Loucy (cell line): Measurements from ENCODE around the gene CLEC14A.

Experiments
- H2AFZ ChIP-seq: fragments of 200-600 bp; sonication (generic); 2 replicates; pipeline ENCODE4 v1.6.0; 2016; ENCODE audit warnings: antibody characterized with exemption, mild to moderate bottlenecking, low read length, moderate library complexity
- H3F3A ChIP-seq: fragments of 200-600 bp; 2 replicates; pipeline ENCODE4 v1.6.0; 2016; ENCODE audit warnings: antibody characterized with exemption, low read depth, mild to moderate bottlenecking
- H3K27me3 ChIP-seq: fragments of 200-600 bp; sonication (generic); 2 replicates; pipeline ENCODE4 v1.6.1; 2014; ENCODE audit warnings: low read length, mild to moderate bottlenecking; ENCODE audit not compliant: insufficient read depth, poor library complexity, severe bottlenecking
- H3K36me3 ChIP-seq: fragments of 200-600 bp; sonication (generic); 2 replicates; pipeline ENCODE4 v1.6.1; 2016; ENCODE audit warnings: low read length; ENCODE audit not compliant: insufficient read depth
- H3K4me1 ChIP-seq: fragments of 200-600 bp; sonication (generic); 2 replicates; pipeline ENCODE4 v1.5.1; 2014; ENCODE audit warnings: low read length, mild to moderate bottlenecking; ENCODE audit not compliant: insufficient read depth, poor library complexity, severe bottlenecking
- H3K4me2 ChIP-seq: fragments of 200-600 bp; sonication (generic); 2 replicates; pipeline ENCODE4 v1.6.0; 2014; ENCODE audit warnings: antibody characterized with exemption, low read length, low read depth, mild to moderate bottlenecking; ENCODE audit not compliant: poor library complexity, severe bottlenecking
- H3K4me3 ChIP-seq: fragments of 200-600 bp; sonication (generic); 2 replicates; pipeline ENCODE4 v1.5.1; 2014; ENCODE audit warnings: low read length, mild to moderate bottlenecking, mixed read lengths; ENCODE audit not compliant: poor library complexity, severe bottlenecking
- H3K79me2 ChIP-seq: fragments of 200-600 bp; sonication (generic); 2 replicates; pipeline ENCODE4 v1.6.1; 2014; ENCODE audit warnings: low read length; ENCODE audit not compliant: insufficient read depth
- H3K9ac ChIP-seq: fragments of 200-600 bp; sonication (generic); 2 replicates; pipeline ENCODE4 v1.6.0; 2014; ENCODE audit warnings: mild to moderate bottlenecking, low read depth, low read length, moderate library complexity; ENCODE audit not compliant: poor library complexity, severe bottlenecking
- H3K9me2 ChIP-seq: fragments of 200-600 bp; sonication (generic); replicated peaks from 2 replicates; pipeline ENCODE4 v1.6.1; 2016; ENCODE audit warnings: low read depth, low read length, mixed read lengths
- H3K9me3 ChIP-seq: fragments of 200-600 bp; sonication (generic); 2 replicates; pipeline ENCODE4 v1.6.1; 2014; ENCODE audit warnings: mild to moderate bottlenecking, antibody characterized with exemption, low read length, low read depth; ENCODE audit not compliant: insufficient read depth
- H4K20me1 ChIP-seq: fragments of 200-600 bp; sonication (generic); 2 replicates; pipeline ENCODE4 v1.6.0; 2014; ENCODE audit warnings: antibody characterized with exemption, low read length, mild to moderate bottlenecking; ENCODE audit not compliant: insufficient read depth, poor library complexity, severe bottlenecking
- EZH2phosphoT487 ChIP-seq: fragments of 200-600 bp; IDR thresholded peaks from 2 replicates; pipeline ENCODE4 v1.6.1; 2018; ENCODE audit warnings: antibody characterized with exemption, mild to moderate bottlenecking, moderate library complexity, borderline replicate concordance
- TF ChIP-seq, protein P1 (sequence below): fragments of 200-600 bp; sonication (generic); conservative IDR thresholded peaks from 2 replicates; pipeline ENCODE4 v1.5.1; 2014; ENCODE audit warnings: mild to moderate bottlenecking, antibody characterized with exemption, low read length

Gene CLEC14A

DNA sequence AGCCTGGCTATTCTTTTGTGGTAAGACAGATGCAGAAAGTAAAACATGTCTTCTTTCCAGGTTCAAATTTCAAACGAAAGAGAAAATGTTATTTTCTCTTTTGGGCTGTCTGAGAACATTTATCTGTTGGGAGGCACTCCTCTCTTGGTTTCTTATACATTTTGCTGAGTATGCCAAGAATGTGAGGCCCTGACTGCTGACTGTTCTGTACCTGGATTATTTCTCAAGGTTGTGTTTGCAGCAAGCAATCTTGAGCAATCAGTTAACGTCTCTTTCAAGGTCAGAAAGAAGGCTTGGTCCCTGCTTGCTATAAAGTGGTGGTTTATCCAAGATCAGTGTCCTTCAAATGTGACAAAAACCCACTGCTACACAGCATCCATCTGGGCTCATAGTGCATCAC is 38.3 kb downstream of the CLEC14A start:
- H3F3A ChIP-seq, result no peaks in the 10 kb centered on the region
- H2AFZ ChIP-seq, result no peak overlapping the region
- H3K4me2 ChIP-seq, result no peak overlapping the region
- no peaks in the 10 kb centered on the region for H3K9me3 ChIP-seq
- H3K4me1 ChIP-seq, result no peaks in the 10 kb centered on the region
- no peak overlapping the region for H3K4me3 ChIP-seq
- no peak overlapping the region for H3K9ac ChIP-seq
- no peaks in the 10 kb centered on the region for H3K9me2 ChIP-seq
- no peak for TF ChIP-seq EZH2phosphoT487
- TF ChIP-seq, protein P1, sequence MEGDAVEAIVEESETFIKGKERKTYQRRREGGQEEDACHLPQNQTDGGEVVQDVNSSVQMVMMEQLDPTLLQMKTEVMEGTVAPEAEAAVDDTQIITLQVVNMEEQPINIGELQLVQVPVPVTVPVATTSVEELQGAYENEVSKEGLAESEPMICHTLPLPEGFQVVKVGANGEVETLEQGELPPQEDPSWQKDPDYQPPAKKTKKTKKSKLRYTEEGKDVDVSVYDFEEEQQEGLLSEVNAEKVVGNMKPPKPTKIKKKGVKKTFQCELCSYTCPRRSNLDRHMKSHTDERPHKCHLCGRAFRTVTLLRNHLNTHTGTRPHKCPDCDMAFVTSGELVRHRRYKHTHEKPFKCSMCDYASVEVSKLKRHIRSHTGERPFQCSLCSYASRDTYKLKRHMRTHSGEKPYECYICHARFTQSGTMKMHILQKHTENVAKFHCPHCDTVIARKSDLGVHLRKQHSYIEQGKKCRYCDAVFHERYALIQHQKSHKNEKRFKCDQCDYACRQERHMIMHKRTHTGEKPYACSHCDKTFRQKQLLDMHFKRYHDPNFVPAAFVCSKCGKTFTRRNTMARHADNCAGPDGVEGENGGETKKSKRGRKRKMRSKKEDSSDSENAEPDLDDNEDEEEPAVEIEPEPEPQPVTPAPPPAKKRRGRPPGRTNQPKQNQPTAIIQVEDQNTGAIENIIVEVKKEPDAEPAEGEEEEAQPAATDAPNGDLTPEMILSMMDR, result no peak
- H4K20me1 ChIP-seq, result no peaks in the 10 kb centered on the region
- H3K27me3 ChIP-seq, result no peaks in the 10 kb centered on the region
- no peaks in the 10 kb centered on the region for H3K36me3 ChIP-seq
- H3K79me2 ChIP-seq, result no peaks in the 10 kb centered on the region

DNA sequence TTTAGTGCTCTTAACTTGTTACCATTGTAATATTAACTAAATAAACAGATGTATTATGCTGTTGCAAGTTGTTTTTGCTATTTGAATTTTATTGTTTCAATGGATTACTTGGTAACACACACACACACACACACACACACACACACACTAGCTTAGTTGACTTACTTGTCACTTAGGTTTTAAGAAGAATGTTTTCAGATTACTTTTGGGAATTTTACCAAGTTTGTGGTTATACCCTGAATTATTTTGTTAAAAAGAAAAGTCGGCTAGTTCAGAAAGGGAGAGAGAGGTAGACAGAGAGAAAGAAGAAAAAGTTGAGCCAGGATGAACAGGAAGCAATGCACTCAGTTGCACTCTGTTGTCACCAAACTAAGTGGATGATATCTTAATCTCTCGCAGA is 42.9 kb downstream of the CLEC14A start:
- H3K79me2 ChIP-seq, result no peaks in the 10 kb centered on the region
- no peaks in the 10 kb centered on the region for H3F3A ChIP-seq
- TF ChIP-seq, protein P1, result no peak
- no peak for TF ChIP-seq EZH2phosphoT487
- no peak overlapping the region for H3K4me3 ChIP-seq
- no peaks in the 10 kb centered on the region for H3K9me3 ChIP-seq
- no peak overlapping the region for H3K9ac ChIP-seq
- H3K36me3 ChIP-seq, result no peaks in the 10 kb centered on the region
- H3K4me2 ChIP-seq, result no peak overlapping the region
- H3K27me3 ChIP-seq, result no peaks in the 10 kb centered on the region
- H3K4me1 ChIP-seq, result no peaks in the 10 kb centered on the region
- no peak overlapping the region for H2AFZ ChIP-seq
- H3K9me2 ChIP-seq, result no peaks in the 10 kb centered on the region
- H4K20me1 ChIP-seq, result no peaks in the 10 kb centered on the region

DNA sequence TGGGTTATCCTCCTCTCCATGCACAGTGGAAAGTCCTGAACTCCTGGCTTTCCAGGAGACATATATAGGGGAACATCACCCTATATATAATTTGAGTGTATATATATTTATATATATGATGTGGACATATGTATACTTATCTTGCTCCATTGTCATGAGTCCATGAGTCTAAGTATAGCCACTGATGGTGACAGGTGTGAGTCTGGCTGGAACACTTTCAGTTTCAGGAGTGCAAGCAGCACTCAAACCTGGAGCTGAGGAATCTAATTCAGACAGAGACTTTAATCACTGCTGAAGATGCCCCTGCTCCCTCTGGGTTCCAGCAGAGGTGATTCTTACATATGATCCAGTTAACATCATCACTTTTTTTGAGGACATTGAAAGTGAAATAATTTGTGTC is 43.8 kb downstream of the CLEC14A start:
- TF ChIP-seq, protein P1, result no peak
- no peak for TF ChIP-seq EZH2phosphoT487
- Histone ChIP-seq H3K9me3 (no peaks in the 10 kb centered on the region), H3F3A (no peaks in the 10 kb centered on the region), H3K9me2 (no peaks in the 10 kb centered on the region), H3K27me3 (no peaks in the 10 kb centered on the region), H3K9ac (no peak overlapping the region), H3K4me2 (no peak overlapping the region), H4K20me1 (no peaks in the 10 kb centered on the region), H3K4me1 (no peaks in the 10 kb centered on the region), H3K36me3 (no peaks in the 10 kb centered on the region), H2AFZ (no peak overlapping the region), H3K79me2 (no peaks in the 10 kb centered on the region), H3K4me3 (no peak overlapping the region)
